B cell (primary cell): ENCODE measurements around the gene VSTM2B. TPM values are rescaled to one million over a fixed set of nuclear protein-coding genes. Genes with fewer than 3 reads are reported as not detected.

Source experiments
- ATAC-seq: fragments of 200-7000 bp; cut with Tn5 transposase; one replicate; pipeline ENCODE4 v1.10.0; 2021; ENCODE audit warnings: low read depth, mild to moderate bottlenecking, moderate number of reproducible peaks, moderate library complexity
- CTCF ChIA-PET: fragments of 350-600 bp; sonication (Branson Sonifier 250); formaldehyde crosslinking; loops from one replicate; lab custom pipeline; 2021; ENCODE audit warnings: antibody characterized with exemption, inconsistent platforms; lab: Charles Lee
- POLR2A ChIA-PET: fragments of 350-600 bp; sonication (Branson Sonifier 250); formaldehyde crosslinking; loops from one replicate; lab custom pipeline; 2021; ENCODE audit warnings: antibody characterized with exemption; lab: Charles Lee
- DNase-seq: peaks from one replicate; pipeline ENCODE4 v3.0.0; 2013
- H2AFZ ChIP-seq: 2 replicates; pipeline ENCODE4 v1.6.1; 2012; ENCODE audit warnings: mild to moderate bottlenecking, low read depth, low read length; ENCODE audit not compliant: insufficient read depth, poor library complexity, severe bottlenecking
- H3K27ac ChIP-seq, 2 donors: 1 replicate in 1 of 2; 2 replicates in 1 of 2; pipeline ENCODE4 v1.5.1; 2012 to 2013; ENCODE audit warnings: low read length in 2 of 2, mild to moderate bottlenecking in 2 of 2, moderate library complexity in 1 of 2
- H3K27me3 ChIP-seq, 4 experiments: fragments of 200-600 bp in 1 of 4; sonication (generic) in 1 of 4; replicated peaks in 1 of 4; 1 replicate in 2 of 4; 2 replicates in 2 of 4; pipeline versions ENCODE4 v1.6.1 to v1.7.0; 2013 to 2016; ENCODE audit warnings: low read length in 3 of 4, mild to moderate bottlenecking in 2 of 4, mixed read lengths in 1 of 4, moderate library complexity in 1 of 4; ENCODE audit not compliant: insufficient read depth in 4 of 4, control insufficient read depth in 3 of 4; ENCODE audit errors: control extremely low read depth in 1 of 4
- H3K36me3 ChIP-seq, 2 experiments: replicated peaks in 1 of 2; 1 replicate in 1 of 2; 2 replicates in 1 of 2; pipeline versions ENCODE4 v1.6.1 to v1.7.1; 2013; ENCODE audit warnings: low read length in 1 of 2; ENCODE audit not compliant: insufficient read depth in 2 of 2, control insufficient read depth in 1 of 2; ENCODE audit errors: control extremely low read depth in 1 of 2, extremely low read depth in 1 of 2
- H3K4me1 ChIP-seq, 2 donors: fragments of 200-600 bp in 1 of 2; sonication (generic) in 1 of 2; 1 replicate in 1 of 2; 2 replicates in 1 of 2; pipeline versions ENCODE4 v1.5.1 to v1.6.1; 2013 to 2017; ENCODE audit warnings: low read length in 2 of 2; ENCODE audit not compliant: control insufficient read depth in 2 of 2, insufficient read depth in 2 of 2
- H3K4me2 ChIP-seq: replicated peaks from 2 replicates; pipeline ENCODE3; 2012; ENCODE audit warnings: mild to moderate bottlenecking, low read depth, low read length; ENCODE audit not compliant: poor library complexity, severe bottlenecking
- H3K4me3 ChIP-seq, 5 experiments: fragments of 200-600 bp in 1 of 5; sonication (generic) in 1 of 5; 1 replicate in 3 of 5; 2 replicates in 2 of 5; pipeline versions ENCODE4 v1.5.1 to v1.7.0; 2011 to 2016; ENCODE audit warnings: low read length in 4 of 5, mild to moderate bottlenecking in 4 of 5, low read depth in 2 of 5, control low read depth in 1 of 5, moderate library complexity in 1 of 5; ENCODE audit not compliant: insufficient read depth in 1 of 5; ENCODE audit errors: control extremely low read depth in 1 of 5, extremely low read depth in 1 of 5
- H3K79me2 ChIP-seq: fragments of 200-600 bp; sonication (generic); one replicate; pipeline ENCODE4 v1.6.0; 2016; ENCODE audit warnings: low read length; ENCODE audit not compliant: control insufficient read depth, insufficient read depth
- H3K9ac ChIP-seq: fragments of 200-600 bp; sonication (generic); 2 replicates; pipeline ENCODE4 v1.6.1; 2017; ENCODE audit warnings: mild to moderate bottlenecking, low read length, moderate library complexity
- H3K9me3 ChIP-seq, 3 donors: one replicate each; pipeline versions ENCODE4 v1.6.1 to v1.7.1; 2013; ENCODE audit warnings: low read length in 2 of 3; ENCODE audit not compliant: control insufficient read depth in 2 of 3, insufficient read depth in 1 of 3; ENCODE audit errors: control extremely low read depth in 1 of 3
- H4K20me1 ChIP-seq: 2 replicates; pipeline ENCODE4 v1.6.0; 2012; ENCODE audit warnings: mild to moderate bottlenecking, low read length; ENCODE audit not compliant: insufficient read depth, control insufficient read depth, poor library complexity, severe bottlenecking
- H3K27ac Mint-ChIP-seq: one replicate; pipeline ENCODE4 v1.8.0; 2021; ENCODE audit warnings: mixed read lengths
- H3K27me3 Mint-ChIP-seq: one replicate; pipeline ENCODE4 v1.8.0; 2021; ENCODE audit warnings: mixed read lengths
- H3K4me1 Mint-ChIP-seq: one replicate; pipeline ENCODE4 v1.8.0; 2021; ENCODE audit warnings: mixed read lengths
- H3K4me3 Mint-ChIP-seq: one replicate; pipeline ENCODE4 v1.8.0; 2021; ENCODE audit warnings: mixed read lengths
- H3K9me3 Mint-ChIP-seq: one replicate; pipeline ENCODE4 v1.8.0; 2022; ENCODE audit warnings: mixed read lengths; ENCODE audit not compliant: insufficient read depth
- EZH2 ChIP-seq: IDR thresholded peaks from 2 replicates; pipeline ENCODE4 v1.6.1; 2012; ENCODE audit warnings: borderline replicate concordance, low read depth, mild to moderate bottlenecking, moderate library complexity, low read length; ENCODE audit not compliant: insufficient read depth, poor library complexity, severe bottlenecking
- WGBS: methylation state at CpG from one replicate; pipeline ENCODE4 v1.1.5; 2013; ENCODE audit warnings: missing lambda C conversion rate; ENCODE audit not compliant: insufficient coverage; 5-methylcytosine and 5-hydroxymethylcytosine counted together
- intact Hi-C: fragments of 100-400 bp; cut with micrococcal nuclease; formaldehyde crosslinking; loops from one replicate; pipeline ENCODE4 v1.10.0; 2022
- polyA plus RNA-seq: library from polyadenylated mRNA; depleted of rRNA; stranded (reverse); fragments of >200 nt; gene quantifications from 2 replicates; pipeline ENCODE4 v1.2.3, GENCODE V29; 2012
- total RNA-seq, 2 donors: library from RNA; stranded (reverse); fragments of 120-200 nt in 1 of 2; gene quantifications; 1 replicate in 1 of 2; 2 replicates in 1 of 2; pipeline versions ENCODE4 v1.2.3 to v1.2.4, GENCODE V29; 2013 to 2022
- TF ChIP-seq, protein P1 (sequence below): fragments of 200-600 bp; IDR thresholded peaks from one replicate; pipeline ENCODE4 v1.8.0; 2022; ENCODE audit warnings: antibody characterized with exemption, mild to moderate bottlenecking

VSTM2B gene
- total and polyA plus RNA-seq, 2 donors (not counting 1 experiment from before 2014, with no cell fraction given) = not detected

DNA sequence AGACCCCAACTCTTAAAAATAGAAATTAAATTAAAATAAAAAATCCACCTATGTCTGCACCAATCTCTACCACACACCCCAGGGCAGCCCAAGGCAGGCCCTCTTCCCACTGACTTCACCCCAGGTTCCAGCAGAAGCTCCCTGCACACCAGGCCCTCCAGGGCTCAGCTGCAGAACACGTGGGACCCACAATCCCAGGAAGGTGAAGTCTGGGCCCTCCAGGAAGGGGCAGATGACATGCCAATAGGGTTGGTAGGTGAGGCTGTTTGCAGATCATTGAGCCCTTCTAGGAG is 19.2 kb upstream of the VSTM2B start:
- H3K9me3 Mint-ChIP-seq = no peaks in the 10 kb centered on the region
- H3K4me3 ChIP-seq = no peak overlapping the region
- CTCF ChIA-PET = no interaction called here
- H3K9me3 ChIP-seq = peaks cover 0 to 24% (median 0%) of the 10 kb centered on the region in 3 donors
- H3K36me3 ChIP-seq = no peaks in the 10 kb centered on the region
- H4K20me1 ChIP-seq = no peaks in the 10 kb centered on the region
- H3K4me3 Mint-ChIP-seq = no peak overlapping the region
- H3K4me1 ChIP-seq = no peaks in the 10 kb centered on the region
- ATAC-seq (no peak), DNase-seq (no peak)
- POLR2A ChIA-PET = no interaction called here
- WGBS = no CpG with 5 or more reads among the region's 1 CpG
- H3K27me3 ChIP-seq = peaks cover 0 to 9% (median 0%) of the 10 kb centered on the region in 4 experiments
- TF ChIP-seq, protein P1, sequence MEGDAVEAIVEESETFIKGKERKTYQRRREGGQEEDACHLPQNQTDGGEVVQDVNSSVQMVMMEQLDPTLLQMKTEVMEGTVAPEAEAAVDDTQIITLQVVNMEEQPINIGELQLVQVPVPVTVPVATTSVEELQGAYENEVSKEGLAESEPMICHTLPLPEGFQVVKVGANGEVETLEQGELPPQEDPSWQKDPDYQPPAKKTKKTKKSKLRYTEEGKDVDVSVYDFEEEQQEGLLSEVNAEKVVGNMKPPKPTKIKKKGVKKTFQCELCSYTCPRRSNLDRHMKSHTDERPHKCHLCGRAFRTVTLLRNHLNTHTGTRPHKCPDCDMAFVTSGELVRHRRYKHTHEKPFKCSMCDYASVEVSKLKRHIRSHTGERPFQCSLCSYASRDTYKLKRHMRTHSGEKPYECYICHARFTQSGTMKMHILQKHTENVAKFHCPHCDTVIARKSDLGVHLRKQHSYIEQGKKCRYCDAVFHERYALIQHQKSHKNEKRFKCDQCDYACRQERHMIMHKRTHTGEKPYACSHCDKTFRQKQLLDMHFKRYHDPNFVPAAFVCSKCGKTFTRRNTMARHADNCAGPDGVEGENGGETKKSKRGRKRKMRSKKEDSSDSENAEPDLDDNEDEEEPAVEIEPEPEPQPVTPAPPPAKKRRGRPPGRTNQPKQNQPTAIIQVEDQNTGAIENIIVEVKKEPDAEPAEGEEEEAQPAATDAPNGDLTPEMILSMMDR = no peak
- TF ChIP-seq EZH2 = no peak
- intact Hi-C loops = no loop called here
- no peak overlapping the region for H3K27ac ChIP-seq
- no peaks in the 10 kb centered on the region for H3K4me1 Mint-ChIP-seq
- no peak overlapping the region for H3K4me2 ChIP-seq
- H3K79me2 ChIP-seq = no peaks in the 10 kb centered on the region
- no peak overlapping the region for H3K9ac ChIP-seq
- H2AFZ ChIP-seq = no peak overlapping the region
- peaks cover 7% of the 10 kb centered on the region for H3K27me3 Mint-ChIP-seq
- H3K27ac Mint-ChIP-seq = no peak overlapping the region

DNA sequence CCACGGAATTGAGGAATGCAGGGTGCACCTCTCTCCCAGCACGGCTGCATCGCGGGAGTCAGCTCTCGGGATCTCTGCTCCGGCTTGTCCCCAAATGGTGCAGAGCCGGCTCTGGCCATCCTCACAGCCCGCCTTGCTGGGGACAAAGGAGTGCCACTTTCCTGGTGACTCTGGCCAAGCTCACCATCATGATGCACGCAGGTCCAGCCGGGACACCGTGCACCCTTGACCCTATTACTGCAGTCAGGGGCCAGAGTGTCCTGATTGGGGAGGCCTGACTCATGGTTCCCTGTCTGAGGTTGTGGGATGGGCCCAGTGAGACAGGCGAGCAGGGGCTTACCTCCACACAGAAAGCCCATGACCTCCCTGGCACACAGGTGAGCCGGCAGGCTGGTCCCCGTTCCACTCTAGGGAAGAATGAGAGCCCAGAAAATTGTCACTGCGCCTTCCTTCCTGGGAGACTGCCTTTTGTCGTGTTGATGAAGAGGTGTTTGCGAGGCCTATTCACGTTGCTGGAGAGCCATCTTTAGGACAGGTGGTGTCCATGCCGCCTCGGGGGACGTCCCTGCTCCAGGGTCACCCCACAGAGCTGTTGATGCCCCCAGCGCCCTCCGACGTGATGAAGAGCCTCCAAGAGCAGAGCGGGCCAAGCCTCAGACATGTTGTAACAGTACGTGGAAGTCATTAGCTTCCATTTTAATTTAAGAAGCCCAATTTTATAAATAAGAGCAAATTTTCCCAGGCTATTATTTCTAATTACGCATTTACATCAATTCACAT is 18.5 kb upstream of the VSTM2B start:
- TF ChIP-seq EZH2 = no peak
- TF ChIP-seq, protein P1 = no peak
- intact Hi-C loops = no loop called here
- H3K27ac ChIP-seq = no peak overlapping the region
- no peaks in the 10 kb centered on the region for H3K9me3 Mint-ChIP-seq
- peaks cover 0 to 24% (median 0%) of the 10 kb centered on the region in 3 donors for H3K9me3 ChIP-seq
- no peaks in the 10 kb centered on the region for H3K36me3 ChIP-seq
- H3K27me3 ChIP-seq = peaks cover 0 to 9% (median 0%) of the 10 kb centered on the region in 4 experiments
- 86% methylated on average over 20 of the region's 27 CpGs for WGBS
- H3K4me2 ChIP-seq = no peak overlapping the region
- CTCF ChIA-PET = no interaction called here
- no peaks in the 10 kb centered on the region for H3K4me1 ChIP-seq
- H3K9ac ChIP-seq = no peak overlapping the region
- no peak for ATAC-seq
- no peak overlapping the region for H3K4me3 Mint-ChIP-seq
- H3K27me3 Mint-ChIP-seq = peaks cover 7% of the 10 kb centered on the region
- no peak for DNase-seq
- H2AFZ ChIP-seq = no peak overlapping the region
- no peak overlapping the region for H3K27ac Mint-ChIP-seq
- H4K20me1 ChIP-seq = no peaks in the 10 kb centered on the region
- POLR2A ChIA-PET = no interaction called here
- H3K4me3 ChIP-seq = no peak overlapping the region
- no peaks in the 10 kb centered on the region for H3K4me1 Mint-ChIP-seq
- H3K79me2 ChIP-seq = no peaks in the 10 kb centered on the region
